ENCODE measurements around the gene APH1A. TPM values are rescaled to one million over a fixed set of nuclear protein-coding genes. Genes with fewer than 3 reads are reported as not detected.

APH1A gene
- total and polyA plus RNA-seq, 9 of the 15 experiments (the other 6 are each of a cell fraction or from before 2014, with no cell fraction given), result 5.6 to 123 (median 77.0) TPM

DNA sequence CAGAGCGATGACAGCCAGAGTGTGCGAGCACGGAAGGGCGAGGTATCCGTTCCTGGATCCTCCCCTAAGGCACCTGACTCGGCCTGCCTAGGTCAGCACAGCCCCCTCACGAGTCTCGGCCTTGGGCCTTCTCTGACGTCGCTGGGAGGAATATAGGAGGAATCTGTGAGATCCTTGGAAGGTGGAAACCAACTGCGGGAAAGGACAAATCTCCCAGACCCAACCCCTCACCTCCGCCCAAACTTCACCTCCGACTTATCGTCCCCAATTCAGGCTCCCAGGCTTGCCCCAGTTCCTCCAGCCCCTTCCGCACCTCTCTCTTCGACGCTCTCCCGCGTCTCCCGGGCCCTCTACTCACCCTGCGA is 494 bp downstream of the APH1A start (continued):
- TF ChIP-seq, protein P1, sequence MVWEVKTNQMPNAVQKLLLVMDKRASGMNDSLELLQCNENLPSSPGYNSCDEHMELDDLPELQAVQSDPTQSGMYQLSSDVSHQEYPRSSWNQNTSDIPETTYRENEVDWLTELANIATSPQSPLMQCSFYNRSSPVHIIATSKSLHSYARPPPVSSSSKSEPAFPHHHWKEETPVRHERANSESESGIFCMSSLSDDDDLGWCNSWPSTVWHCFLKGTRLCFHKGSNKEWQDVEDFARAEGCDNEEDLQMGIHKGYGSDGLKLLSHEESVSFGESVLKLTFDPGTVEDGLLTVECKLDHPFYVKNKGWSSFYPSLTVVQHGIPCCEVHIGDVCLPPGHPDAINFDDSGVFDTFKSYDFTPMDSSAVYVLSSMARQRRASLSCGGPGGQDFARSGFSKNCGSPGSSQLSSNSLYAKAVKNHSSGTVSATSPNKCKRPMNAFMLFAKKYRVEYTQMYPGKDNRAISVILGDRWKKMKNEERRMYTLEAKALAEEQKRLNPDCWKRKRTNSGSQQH (CRISPR knock-in tag; IDR thresholded peaks at IDR 0.05), result no peak
- TF ChIP-seq BDP1 (IDR thresholded peaks at IDR 0.05; ENCODE audit: insufficient read depth, insufficient read length) (no peak), BRD9 (IDR thresholded peaks at IDR 0.05; ENCODE audit: low read depth, partially characterized antibody) (no peak), CHD1 (IDR thresholded peaks at IDR 0.05; ENCODE audit: low read length) (peak; percentile 54), GTF2F1 (IDR thresholded peaks at IDR 0.05; ENCODE audit: low read depth, low read length) (no peak), PYGO2 (tag; IDR thresholded peaks at IDR 0.05) (no peak), SREBF1 (IDR thresholded peaks at IDR 0.05; ENCODE audit: borderline replicate concordance, low read depth, low read length) (no peak), ZNF668 (CRISPR knock-in tag; IDR thresholded peaks at IDR 0.05) (no peak), LEF1 (IDR thresholded peaks at IDR 0.05) (no peak), ZBTB8A (IDR thresholded peaks at IDR 0.05; ENCODE audit: partially characterized antibody) (no peak), FOXK1 (CRISPR knock-in tag; IDR thresholded peaks at IDR 0.05; ENCODE audit: borderline replicate concordance) (0 out of 2 replicates have a peak, but pooled peaks have one; percentile 72), FOXM1 (IDR thresholded peaks at IDR 0.05; ENCODE audit: low read depth) (no peak), FOXM1 (CRISPR knock-in tag; IDR thresholded peaks at IDR 0.05; ENCODE audit: low read depth) (no peak), SRSF9 (IDR thresholded peaks at IDR 0.05; ENCODE audit: borderline replicate concordance, low read depth, low read length) (no peak), CBX1 (IDR thresholded peaks at IDR 0.05; ENCODE audit: low read depth) (no peak), SMARCA5 (IDR thresholded peaks at IDR 0.05) (no peak)
- TF ChIP-seq, protein P2, sequence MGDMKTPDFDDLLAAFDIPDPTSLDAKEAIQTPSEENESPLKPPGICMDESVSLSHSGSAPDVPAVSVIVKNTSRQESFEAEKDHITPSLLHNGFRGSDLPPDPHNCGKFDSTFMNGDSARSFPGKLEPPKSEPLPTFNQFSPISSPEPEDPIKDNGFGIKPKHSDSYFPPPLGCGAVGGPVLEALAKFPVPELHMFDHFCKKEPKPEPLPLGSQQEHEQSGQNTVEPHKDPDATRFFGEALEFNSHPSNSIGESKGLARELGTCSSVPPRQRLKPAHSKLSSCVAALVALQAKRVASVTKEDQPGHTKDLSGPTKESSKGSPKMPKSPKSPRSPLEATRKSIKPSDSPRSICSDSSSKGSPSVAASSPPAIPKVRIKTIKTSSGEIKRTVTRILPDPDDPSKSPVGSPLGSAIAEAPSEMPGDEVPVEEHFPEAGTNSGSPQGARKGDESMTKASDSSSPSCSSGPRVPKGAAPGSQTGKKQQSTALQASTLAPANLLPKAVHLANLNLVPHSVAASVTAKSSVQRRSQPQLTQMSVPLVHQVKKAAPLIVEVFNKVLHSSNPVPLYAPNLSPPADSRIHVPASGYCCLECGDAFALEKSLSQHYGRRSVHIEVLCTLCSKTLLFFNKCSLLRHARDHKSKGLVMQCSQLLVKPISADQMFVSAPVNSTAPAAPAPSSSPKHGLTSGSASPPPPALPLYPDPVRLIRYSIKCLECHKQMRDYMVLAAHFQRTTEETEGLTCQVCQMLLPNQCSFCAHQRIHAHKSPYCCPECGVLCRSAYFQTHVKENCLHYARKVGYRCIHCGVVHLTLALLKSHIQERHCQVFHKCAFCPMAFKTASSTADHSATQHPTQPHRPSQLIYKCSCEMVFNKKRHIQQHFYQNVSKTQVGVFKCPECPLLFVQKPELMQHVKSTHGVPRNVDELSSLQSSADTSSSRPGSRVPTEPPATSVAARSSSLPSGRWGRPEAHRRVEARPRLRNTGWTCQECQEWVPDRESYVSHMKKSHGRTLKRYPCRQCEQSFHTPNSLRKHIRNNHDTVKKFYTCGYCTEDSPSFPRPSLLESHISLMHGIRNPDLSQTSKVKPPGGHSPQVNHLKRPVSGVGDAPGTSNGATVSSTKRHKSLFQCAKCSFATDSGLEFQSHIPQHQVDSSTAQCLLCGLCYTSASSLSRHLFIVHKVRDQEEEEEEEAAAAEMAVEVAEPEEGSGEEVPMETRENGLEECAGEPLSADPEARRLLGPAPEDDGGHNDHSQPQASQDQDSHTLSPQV (IDR thresholded peaks at IDR 0.05), result 0 out of 2 replicates have a peak, but pooled peaks have one; percentile 28
- TF ChIP-seq, protein P3, sequence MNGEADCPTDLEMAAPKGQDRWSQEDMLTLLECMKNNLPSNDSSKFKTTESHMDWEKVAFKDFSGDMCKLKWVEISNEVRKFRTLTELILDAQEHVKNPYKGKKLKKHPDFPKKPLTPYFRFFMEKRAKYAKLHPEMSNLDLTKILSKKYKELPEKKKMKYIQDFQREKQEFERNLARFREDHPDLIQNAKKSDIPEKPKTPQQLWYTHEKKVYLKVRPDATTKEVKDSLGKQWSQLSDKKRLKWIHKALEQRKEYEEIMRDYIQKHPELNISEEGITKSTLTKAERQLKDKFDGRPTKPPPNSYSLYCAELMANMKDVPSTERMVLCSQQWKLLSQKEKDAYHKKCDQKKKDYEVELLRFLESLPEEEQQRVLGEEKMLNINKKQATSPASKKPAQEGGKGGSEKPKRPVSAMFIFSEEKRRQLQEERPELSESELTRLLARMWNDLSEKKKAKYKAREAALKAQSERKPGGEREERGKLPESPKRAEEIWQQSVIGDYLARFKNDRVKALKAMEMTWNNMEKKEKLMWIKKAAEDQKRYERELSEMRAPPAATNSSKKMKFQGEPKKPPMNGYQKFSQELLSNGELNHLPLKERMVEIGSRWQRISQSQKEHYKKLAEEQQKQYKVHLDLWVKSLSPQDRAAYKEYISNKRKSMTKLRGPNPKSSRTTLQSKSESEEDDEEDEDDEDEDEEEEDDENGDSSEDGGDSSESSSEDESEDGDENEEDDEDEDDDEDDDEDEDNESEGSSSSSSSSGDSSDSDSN (IDR thresholded peaks at IDR 0.05; ENCODE audit: borderline replicate concordance in 1 of 2, low read depth in 2 of 2, low read length in 2 of 2), result peak in 1 of 2 experiments; percentile 26; a peak in 1 of 4 replicates
- TF ChIP-seq, protein P4, sequence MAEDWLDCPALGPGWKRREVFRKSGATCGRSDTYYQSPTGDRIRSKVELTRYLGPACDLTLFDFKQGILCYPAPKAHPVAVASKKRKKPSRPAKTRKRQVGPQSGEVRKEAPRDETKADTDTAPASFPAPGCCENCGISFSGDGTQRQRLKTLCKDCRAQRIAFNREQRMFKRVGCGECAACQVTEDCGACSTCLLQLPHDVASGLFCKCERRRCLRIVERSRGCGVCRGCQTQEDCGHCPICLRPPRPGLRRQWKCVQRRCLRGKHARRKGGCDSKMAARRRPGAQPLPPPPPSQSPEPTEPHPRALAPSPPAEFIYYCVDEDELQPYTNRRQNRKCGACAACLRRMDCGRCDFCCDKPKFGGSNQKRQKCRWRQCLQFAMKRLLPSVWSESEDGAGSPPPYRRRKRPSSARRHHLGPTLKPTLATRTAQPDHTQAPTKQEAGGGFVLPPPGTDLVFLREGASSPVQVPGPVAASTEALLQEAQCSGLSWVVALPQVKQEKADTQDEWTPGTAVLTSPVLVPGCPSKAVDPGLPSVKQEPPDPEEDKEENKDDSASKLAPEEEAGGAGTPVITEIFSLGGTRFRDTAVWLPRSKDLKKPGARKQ (CRISPR knock-in tag; IDR thresholded peaks at IDR 0.05), result no peak

Data from K562 (cell line).